Lung (tissue), 16 donors: Measurements from ENCODE around the gene ZNF518B. TPM values are rescaled to one million over a fixed set of nuclear protein-coding genes. Genes with fewer than 3 reads are reported as not detected.
A peak's percentile ranks its signal among the peaks of the same experiment; 100 is the strongest.

Experiments
- ATAC-seq: fragments of 200-7000 bp; cut with Tn5 transposase; one replicate; pipeline ENCODE4 v1.9.1; 2020; ENCODE audit warnings: moderate number of reproducible peaks; ENCODE audit not compliant: insufficient read depth, low FRiP score
- DNase-seq, 3 donors: peaks; one replicate each; pipeline ENCODE4 v3.0.0-alpha.2; 2013 to 2017
- H3K27ac ChIP-seq, 2 donors: one replicate each; pipeline ENCODE4 v1.5.1; 2013; ENCODE audit warnings: mild to moderate bottlenecking in 2 of 2, moderate library complexity in 2 of 2, control low read depth in 1 of 2, inconsistent platforms in 1 of 2, low read depth in 1 of 2, low read length in 1 of 2
- H3K27me3 ChIP-seq, 3 donors: one replicate each; pipeline ENCODE4 v1.5.1; 2013; ENCODE audit warnings: low read length in 2 of 3; ENCODE audit not compliant: control insufficient read depth in 3 of 3, insufficient read depth in 3 of 3
- H3K36me3 ChIP-seq, 4 donors: one replicate each; pipeline ENCODE4 v1.5.1; 2013; ENCODE audit warnings: low read length in 4 of 4, mild to moderate bottlenecking in 1 of 4, moderate library complexity in 1 of 4; ENCODE audit not compliant: control insufficient read depth in 4 of 4, insufficient read depth in 4 of 4
- H3K4me1 ChIP-seq, 5 donors: one replicate each; pipeline ENCODE4 v1.5.1; 2013; ENCODE audit warnings: low read length in 5 of 5, mild to moderate bottlenecking in 2 of 5, moderate library complexity in 1 of 5; ENCODE audit not compliant: control insufficient read depth in 5 of 5, insufficient read depth in 5 of 5
- H3K4me3 ChIP-seq: one replicate; pipeline ENCODE4 v1.5.1; 2013; ENCODE audit warnings: mild to moderate bottlenecking, control low read depth, moderate library complexity
- H3K9ac ChIP-seq, 2 donors: one replicate each; pipeline ENCODE4 v1.5.1; 2013; ENCODE audit warnings: low read length in 2 of 2, control low read depth in 1 of 2; ENCODE audit not compliant: insufficient read depth in 1 of 2
- H3K9me3 ChIP-seq, 4 donors: one replicate each; pipeline ENCODE4 v1.5.1; 2013; ENCODE audit warnings: low read length in 3 of 4, mild to moderate bottlenecking in 1 of 4, moderate library complexity in 1 of 4; ENCODE audit not compliant: control insufficient read depth in 4 of 4, insufficient read depth in 3 of 4
- WGBS, 2 donors: extraction: QIAGEN DNeasy Blood & Tissue Kit; methylation state at CpG; one replicate each; pipeline ENCODE4 v1.1.7; 2013; 5-methylcytosine and 5-hydroxymethylcytosine counted together
- long read RNA-seq, 5 donors: transcript quantifications; one replicate each; lab custom pipeline, GENCODE V29; 2026
- polyA plus RNA-seq, 2 donors: library from polyadenylated mRNA; stranded (reverse); fragments of 200-250 nt; gene quantifications; one replicate each; pipeline ENCODE4 v1.2.1, GENCODE V29; 2013
- total RNA-seq, 2 donors: library from RNA; depleted of rRNA in 1 of 2; stranded (reverse); fragments of >200 nt in 1 of 2; gene quantifications; one replicate each; pipeline ENCODE4 v1.2.1, GENCODE V29; 2014 to 2021
- TF ChIP-seq, protein P1 (sequence below): IDR thresholded peaks from 2 replicates; pipeline ENCODE4 v1.5.1; 2012; ENCODE audit warnings: mild to moderate bottlenecking; ENCODE audit errors: control extremely low read depth, extremely low read depth
- donor health status: control.
- donor health status: control.
- donor health status: Bipolar disorder and iron deficiency.
- donor health status: healthy.
- donor health status: DM: yes; HTN: yes; CAD: no.

The ZNF518B gene, protein sequence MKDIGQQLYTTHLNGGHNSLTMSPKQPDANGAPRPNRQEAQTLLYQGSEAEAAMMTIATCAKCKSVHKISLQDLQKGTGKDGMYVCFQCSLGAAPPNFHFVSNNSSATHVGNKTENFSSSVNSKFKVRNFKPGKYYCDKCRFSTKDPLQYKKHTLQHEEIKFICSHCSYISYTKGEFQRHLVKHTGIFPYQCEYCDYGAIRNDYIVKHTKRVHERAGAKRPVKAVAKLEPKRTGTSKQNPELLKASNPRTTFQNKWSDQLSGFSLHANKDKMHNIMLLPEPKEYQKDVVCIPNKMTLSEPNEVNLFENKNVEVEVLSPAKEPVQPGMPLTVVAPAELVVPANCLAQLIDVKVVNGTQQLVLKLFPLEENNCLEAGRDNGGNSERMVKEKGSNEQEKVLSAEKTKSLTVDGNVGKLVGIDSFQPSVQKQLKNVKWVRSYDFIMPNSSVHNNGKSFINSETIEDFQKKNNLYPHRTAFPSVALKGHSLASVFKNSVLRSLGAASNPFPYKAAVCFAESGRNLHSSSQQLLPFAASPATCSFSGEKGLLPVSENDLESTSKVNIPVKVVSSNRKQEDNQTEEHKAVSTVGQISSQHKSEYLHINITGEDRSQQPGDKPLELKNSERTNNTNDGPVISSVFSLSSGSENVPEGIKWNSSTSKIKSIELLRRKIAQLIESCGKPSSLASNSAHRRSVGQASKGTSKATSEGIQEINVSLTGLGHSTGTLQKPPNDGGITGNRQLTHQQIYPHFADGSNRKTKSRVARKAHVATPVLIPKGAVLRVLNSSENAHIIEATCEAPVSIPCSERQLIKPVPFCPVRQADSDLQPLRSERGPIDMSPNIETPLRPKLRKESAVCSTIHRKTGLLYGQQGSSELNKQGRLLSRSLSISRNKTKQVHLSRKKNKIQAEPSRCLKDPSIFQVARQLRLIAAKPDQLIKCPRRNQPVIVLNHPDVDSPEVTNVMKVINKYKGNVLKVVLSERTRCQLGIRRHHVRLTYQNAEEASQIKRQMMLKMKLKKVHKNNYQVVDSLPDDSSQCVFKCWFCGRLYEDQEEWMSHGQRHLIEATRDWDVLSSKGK
- total RNA-seq (10 to 100 TPM; 13.0 to 44.5 TPM), polyA plus RNA-seq (1 to 10 TPM; 3.3 to 6.4 TPM)
- long read RNA-seq, donor 1, full-length matches to known transcripts: 15 of 15 reads
- long read RNA-seq, donor 1, partial matches to known transcripts: 0 of 15 reads
- long read RNA-seq, donor 1, other reads (novel, unspliced or antisense): 0 of 15 reads
- long read RNA-seq, donor 2, full-length matches to known transcripts: 1 of 1 reads
- long read RNA-seq, donor 2, partial matches to known transcripts: 0 of 1 reads
- long read RNA-seq, donor 2, other reads (novel, unspliced or antisense): 0 of 1 reads
- long read RNA-seq, donor 3, full-length matches to known transcripts: 1 of 1 reads
- long read RNA-seq, donor 3, partial matches to known transcripts: 0 of 1 reads
- long read RNA-seq, donor 3, other reads (novel, unspliced or antisense): 0 of 1 reads
- long read RNA-seq, donor 4: 0 reads
- long read RNA-seq, donor 5, full-length matches to known transcripts: 10 of 16 reads
- long read RNA-seq, donor 5, partial matches to known transcripts: 6 of 16 reads
- long read RNA-seq, donor 5, other reads (novel, unspliced or antisense): 0 of 16 reads

DNA sequence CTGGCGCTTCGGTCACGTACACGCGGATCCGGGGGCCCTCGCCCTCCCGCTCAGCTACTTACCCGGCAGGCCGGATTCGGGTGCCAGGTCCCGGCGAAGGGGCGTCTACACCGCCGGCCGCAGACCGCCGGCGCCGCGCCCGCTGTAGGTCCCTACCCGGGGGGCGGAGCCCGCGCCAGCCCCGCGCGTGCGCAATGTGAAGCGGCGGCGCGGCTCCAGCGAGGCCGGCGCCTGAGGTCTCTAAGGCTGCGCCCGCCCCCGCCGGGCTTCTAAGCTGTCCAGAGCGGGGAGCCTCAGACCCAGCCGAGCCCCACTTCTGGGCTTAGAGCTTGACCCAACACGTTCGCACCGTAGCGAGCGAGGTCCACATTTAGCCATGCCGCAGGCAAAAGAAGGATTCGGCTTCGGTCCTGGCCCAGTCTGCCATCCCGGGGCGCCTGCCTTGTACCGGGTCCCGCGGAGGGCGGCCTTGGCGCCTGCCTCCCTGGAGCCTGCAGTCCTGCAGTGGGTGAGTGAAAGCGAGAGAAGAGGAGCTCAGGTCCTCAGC is at the start of gene ZNF518B:
TSS of gene ZNF518B (minus strand) at position 172 of the 547 bp plus-strand sequence. CDS start 11,098 bp downstream, outside the sequence.
- Histone ChIP-seq H3K4me1 (peaks cover 0 to 13% (median 0%) of the 10 kb centered on the region in 5 donors), H3K27ac (peak within 1 kb of the TSS; percentile 72 to 88), H3K4me3 (peak within 1 kb of the TSS; percentile 93), H3K9ac (peak within 1 kb of the TSS; percentile 53 to 72), H3K9me3 (peaks cover 0 to 16% (median 0%) of the 10 kb centered on the region in 4 donors), H3K27me3 (peaks cover 2 to 8% (median 6%) of the 10 kb centered on the region in 3 donors), H3K36me3 (peaks cover 6 to 30% (median 14%) of the 10 kb centered on the region in 4 donors)
- DNase-seq (peak; percentile 80 to 86 (median 80)), ATAC-seq (peak; percentile 68)
- 3 to 5% methylated on average over 58 to 60 of the region's 60 CpGs for WGBS, 2 donors
- TF ChIP-seq, protein P1, sequence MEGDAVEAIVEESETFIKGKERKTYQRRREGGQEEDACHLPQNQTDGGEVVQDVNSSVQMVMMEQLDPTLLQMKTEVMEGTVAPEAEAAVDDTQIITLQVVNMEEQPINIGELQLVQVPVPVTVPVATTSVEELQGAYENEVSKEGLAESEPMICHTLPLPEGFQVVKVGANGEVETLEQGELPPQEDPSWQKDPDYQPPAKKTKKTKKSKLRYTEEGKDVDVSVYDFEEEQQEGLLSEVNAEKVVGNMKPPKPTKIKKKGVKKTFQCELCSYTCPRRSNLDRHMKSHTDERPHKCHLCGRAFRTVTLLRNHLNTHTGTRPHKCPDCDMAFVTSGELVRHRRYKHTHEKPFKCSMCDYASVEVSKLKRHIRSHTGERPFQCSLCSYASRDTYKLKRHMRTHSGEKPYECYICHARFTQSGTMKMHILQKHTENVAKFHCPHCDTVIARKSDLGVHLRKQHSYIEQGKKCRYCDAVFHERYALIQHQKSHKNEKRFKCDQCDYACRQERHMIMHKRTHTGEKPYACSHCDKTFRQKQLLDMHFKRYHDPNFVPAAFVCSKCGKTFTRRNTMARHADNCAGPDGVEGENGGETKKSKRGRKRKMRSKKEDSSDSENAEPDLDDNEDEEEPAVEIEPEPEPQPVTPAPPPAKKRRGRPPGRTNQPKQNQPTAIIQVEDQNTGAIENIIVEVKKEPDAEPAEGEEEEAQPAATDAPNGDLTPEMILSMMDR: no peak

DNA sequence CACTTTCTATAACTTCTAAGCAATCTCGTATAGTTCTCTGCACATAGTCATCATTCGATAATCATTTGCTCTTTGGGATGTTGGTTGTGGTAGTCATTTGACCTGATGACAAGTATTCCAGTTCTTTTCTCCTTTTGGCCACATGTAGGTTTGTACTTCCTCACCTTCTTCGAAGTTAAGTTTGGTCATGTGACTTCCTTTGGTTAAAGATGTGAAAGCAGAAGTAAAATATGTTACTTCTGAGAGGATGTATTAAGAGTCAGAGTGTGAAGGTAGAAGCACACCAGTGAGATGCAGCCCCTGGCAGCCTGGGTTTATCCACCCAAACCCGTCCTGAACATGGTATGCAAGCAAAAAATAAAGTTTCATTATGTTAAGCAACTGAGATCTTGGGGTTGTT is 48.9 kb upstream of the ZNF518B start:
- Histone ChIP-seq H3K36me3 (no peaks in the 10 kb centered on the region), H3K4me3 (no peak overlapping the region), H3K4me1 (no peaks in the 10 kb centered on the region), H3K27ac (no peak overlapping the region), H3K9ac (no peak overlapping the region), H3K9me3 (no peaks in the 10 kb centered on the region), H3K27me3 (no peaks in the 10 kb centered on the region)
- DNase-seq (no peak), ATAC-seq (no peak)
- TF ChIP-seq, protein P1: no peak
- 73 to 77% methylated on average over 4 of the region's 4 CpGs for WGBS, 2 donors

DNA sequence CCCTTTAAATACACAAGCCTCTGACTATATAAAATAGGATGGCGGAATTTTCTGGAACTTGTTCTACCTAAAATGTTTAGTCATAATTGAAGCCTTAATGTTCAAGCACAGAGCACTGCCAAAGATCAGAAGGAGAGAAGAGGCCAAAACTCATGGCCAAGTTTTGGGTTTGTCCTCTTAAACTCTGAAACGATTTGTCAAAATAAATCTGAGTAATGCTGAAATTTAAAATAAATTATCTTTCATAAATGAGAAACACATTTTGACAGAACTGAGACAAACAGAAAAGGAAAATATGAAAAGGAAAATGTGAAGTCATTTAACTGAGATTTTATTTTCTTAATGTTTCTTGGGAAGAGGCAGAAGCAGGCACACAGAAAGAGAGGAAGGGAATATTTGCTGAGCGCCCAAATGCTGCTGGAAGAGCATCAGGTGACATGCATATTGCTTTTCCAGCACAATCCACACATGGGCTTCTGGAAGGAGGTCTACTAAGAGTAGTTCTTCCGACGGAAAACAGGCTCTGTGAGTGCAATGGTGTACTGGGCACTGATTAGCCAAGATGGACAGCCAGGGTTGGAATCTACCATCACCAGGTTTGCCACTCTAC is 47.4 kb upstream of the ZNF518B start:
- Histone ChIP-seq H3K36me3 (no peaks in the 10 kb centered on the region), H3K9me3 (no peaks in the 10 kb centered on the region), H3K27ac (no peak overlapping the region), H3K4me1 (no peaks in the 10 kb centered on the region), H3K4me3 (no peak overlapping the region), H3K27me3 (no peaks in the 10 kb centered on the region), H3K9ac (no peak overlapping the region)
- DNase-seq: no peak
- TF ChIP-seq, protein P1: no peak
- no peak for ATAC-seq
- 81% methylated on average over 5 of the region's 5 CpGs for WGBS, 2 donors
